HCEC 1CT (cell line): ENCODE data around the gene EPS8L1.
"Not testable (repeated sequence)": the region's sequence is repeated elsewhere in the genome, so short reads cannot be mapped to it uniquely, and the experiment has no call there.

Source experiments
- DNase-seq: peaks from one replicate; pipeline ENCODE4 v3.0.0-alpha.2; 2017

Gene EPS8L1

GRCh38 chr19:55050749-55051532 lies 24.7 kb upstream of the EPS8L1 start:
- no peak for DNase-seq

- DNase-seq = no peak
These were observed 21.9 kb upstream of the EPS8L1 start for GRCh38 chr19:55053735-55054134.

- DNase-seq = no peak
These were observed 18.8 kb upstream of the EPS8L1 start for GRCh38 chr19:55056827-55057226.

- no peak for DNase-seq
These were observed 16.7 kb upstream of the EPS8L1 start for GRCh38 chr19:55058781-55059610.

GRCh38 chr19:55060287-55060686 lies 15.4 kb upstream of the EPS8L1 start:
- DNase-seq = not testable (repeated sequence)

GRCh38 chr19:55062735-55063491 lies 12.8 kb upstream of the EPS8L1 start, which contains the start of gene RDH13:
Gene RDH13, minus strand, starts transcription at chr19:55063148. Its CDS starts 116 bp downstream, at chr19:55063032.
- peak; percentile 72 for DNase-seq

- no peak for DNase-seq
These were observed 12.2 kb upstream of the EPS8L1 start for GRCh38 chr19:55063492-55063843.

GRCh38 chr19:55065516-55065915 lies 10.2 kb upstream of the EPS8L1 start:
- DNase-seq = not testable (repeated sequence)

GRCh38 chr19:55066107-55066709 lies 9.5 kb upstream of the EPS8L1 start:
- no peak for DNase-seq

GRCh38 chr19:55067869-55068268 lies 7.8 kb upstream of the EPS8L1 start:
- no peak for DNase-seq

GRCh38 chr19:55068950-55069864 lies 6.5 kb upstream of the EPS8L1 start:
- DNase-seq = no peak

GRCh38 chr19:55069865-55070197 lies 5.8 kb upstream of the EPS8L1 start:
- no peak for DNase-seq

- DNase-seq = peak; percentile 23
These were observed 5.1 kb upstream of the EPS8L1 start for GRCh38 chr19:55070466-55071128.

- DNase-seq = peak; percentile 85
These were observed 4.6 kb upstream of the EPS8L1 start for GRCh38 chr19:55071129-55071502.

- no peak for DNase-seq
These were observed 3.8 kb upstream of the EPS8L1 start for GRCh38 chr19:55071913-55072312.

- no peak for DNase-seq
These were observed 652 bp downstream of the EPS8L1 start for GRCh38 chr19:55076321-55076720.

GRCh38 chr19:55077106-55077505 lies 1.4 kb downstream of the EPS8L1 start:
- DNase-seq = no peak

GRCh38 chr19:55078996-55079395 lies 3.3 kb downstream of the EPS8L1 start:
- DNase-seq = no peak

GRCh38 chr19:55079400-55080038 lies 3.9 kb downstream of the EPS8L1 start:
- no peak for DNase-seq

- peak; percentile 75 for DNase-seq
These were observed 4.7 kb downstream of the EPS8L1 start for GRCh38 chr19:55080121-55080967.
